Astrocyte of the cerebellum (primary cell): ENCODE measurements around the gene ANKH.

Experiments used
- DNase-seq: peaks from one replicate; pipeline ENCODE4 v3.0.0-alpha.2; 2011; ENCODE audit warnings: low read depth
- H3K4me3 ChIP-seq: 2 replicates; pipeline ENCODE4 v1.5.1; 2011; ENCODE audit warnings: mild to moderate bottlenecking, low read depth, low read length, moderate library complexity
- CTCF ChIP-seq: IDR thresholded peaks from 2 replicates; pipeline ENCODE4 v1.5.1; 2012; ENCODE audit warnings: low read length, low read depth, moderate library complexity, mild to moderate bottlenecking; ENCODE audit errors: missing control alignments
- in situ Hi-C: cut with HindIII; loops from 2 replicates; pipeline ENCODE4 v1.10.0; 2017; ENCODE audit warnings: low sequenced_read_pairs

ANKH gene

GRCh38 chr5:14721990-14722656 is 149.5 kb downstream of the ANKH start:
- no peak for TF ChIP-seq CTCF
- H3K4me3 ChIP-seq = no peak overlapping the region
- in situ Hi-C loops = no loop called here
- no peak for DNase-seq

- H3K4me3 ChIP-seq = no peak overlapping the region
- TF ChIP-seq CTCF = no peak
- in situ Hi-C loops = no loop called here
- no peak for DNase-seq
These were observed 151.2 kb downstream of the ANKH start for GRCh38 chr5:14720236-14720923.

GRCh38 chr5:14718778-14719177 is 152.8 kb downstream of the ANKH start:
- H3K4me3 ChIP-seq = no peak overlapping the region
- in situ Hi-C loops = no loop called here
- TF ChIP-seq CTCF = no peak

GRCh38 chr5:14716755-14717752 is 154.5 kb downstream of the ANKH start:
- no peak for DNase-seq
- TF ChIP-seq CTCF = no peak
- no peak overlapping the region for H3K4me3 ChIP-seq

More at GRCh38 chr5:14718778-14719177, 152.8 kb downstream of the ANKH start:
- no peak for DNase-seq

GRCh38 chr5:14715481-14715880 is 156.1 kb downstream of the ANKH start:
- H3K4me3 ChIP-seq = no peak overlapping the region
- in situ Hi-C loops = no loop called here
- DNase-seq = no peak
- TF ChIP-seq CTCF = no peak

More at GRCh38 chr5:14716755-14717752, 154.5 kb downstream of the ANKH start:
- in situ Hi-C loops = no loop called here

- no peak for DNase-seq
- no peak for TF ChIP-seq CTCF
- H3K4me3 ChIP-seq = no peak overlapping the region
- in situ Hi-C loops = no loop called here
These were observed 156.9 kb downstream of the ANKH start for GRCh38 chr5:14714706-14715105.
